GM18858 (cell line): ENCODE measurements around the gene SCNM1.
"Not testable (repeated sequence)": the region's sequence is repeated elsewhere in the genome, so short reads cannot be mapped to it uniquely, and the experiment has no call there.

Experiments
- ATAC-seq: cut with Tn5 transposase; IDR thresholded peaks from one replicate; pipeline ENCODE4 v1.9.1; 2021; ENCODE audit not compliant: unreplicated experiment

Gene SCNM1

DNA sequence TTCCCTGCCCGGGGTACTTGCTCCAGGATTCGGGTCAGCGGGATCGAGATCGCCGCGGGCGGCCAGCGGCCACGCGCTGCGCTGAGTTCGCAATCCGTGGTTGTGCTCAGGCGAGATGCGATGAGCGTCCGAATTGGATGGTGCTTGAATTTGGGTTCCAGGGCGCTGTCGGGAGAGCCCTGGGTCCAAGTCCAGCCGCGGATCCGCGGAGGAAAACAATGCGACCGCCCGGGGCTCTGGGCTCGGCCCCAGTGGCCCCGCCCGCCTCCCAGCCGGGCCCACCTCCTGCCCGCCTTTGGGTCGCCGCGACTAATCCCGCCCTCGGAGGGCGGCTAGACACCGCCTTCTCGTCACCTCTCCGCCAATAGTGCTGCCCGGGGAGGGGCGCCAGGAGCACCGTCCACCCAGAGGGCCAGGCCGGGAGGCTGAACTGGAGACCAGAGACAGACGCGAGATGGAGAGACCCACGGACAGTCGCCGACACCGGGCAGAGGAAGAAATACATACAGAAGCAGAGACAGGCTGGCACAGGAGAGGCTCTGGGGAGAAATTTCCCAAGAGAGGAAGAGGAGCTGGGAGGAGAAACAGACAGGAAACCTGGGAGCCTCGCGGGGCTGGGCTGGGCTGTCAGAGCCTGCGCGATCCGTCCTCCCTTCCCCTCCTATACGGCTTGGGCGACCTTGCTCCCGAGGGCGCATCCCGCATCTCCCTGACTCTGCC lies 19.4 kb upstream of the SCNM1 start, which contains the start of gene SEMA6C:
Gene SEMA6C, minus strand, starts transcription at position 220 of the 720 bp plus-strand sequence. CDS start 4,010 bp downstream, outside the sequence.
- ATAC-seq, result peak; percentile 81

DNA sequence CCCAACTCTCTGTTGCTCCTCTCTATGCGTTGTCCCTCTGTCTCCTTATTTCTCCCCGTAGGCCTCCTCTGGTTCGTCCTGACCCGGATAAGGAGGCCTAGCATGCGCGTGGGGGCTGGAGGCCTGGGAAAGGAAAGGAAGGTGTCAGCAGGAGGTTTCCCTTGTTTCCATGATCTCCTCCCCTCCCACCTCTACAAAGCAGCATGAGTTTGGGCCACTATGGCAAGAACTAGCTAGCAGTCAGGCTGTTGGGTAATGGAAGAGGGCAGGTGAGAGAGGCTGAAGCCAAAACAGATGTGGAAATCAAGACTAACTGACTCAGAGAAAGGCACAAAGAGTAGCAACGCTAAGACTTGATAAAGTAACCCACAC lies 18.8 kb upstream of the SCNM1 start:
- ATAC-seq, result no peak

DNA sequence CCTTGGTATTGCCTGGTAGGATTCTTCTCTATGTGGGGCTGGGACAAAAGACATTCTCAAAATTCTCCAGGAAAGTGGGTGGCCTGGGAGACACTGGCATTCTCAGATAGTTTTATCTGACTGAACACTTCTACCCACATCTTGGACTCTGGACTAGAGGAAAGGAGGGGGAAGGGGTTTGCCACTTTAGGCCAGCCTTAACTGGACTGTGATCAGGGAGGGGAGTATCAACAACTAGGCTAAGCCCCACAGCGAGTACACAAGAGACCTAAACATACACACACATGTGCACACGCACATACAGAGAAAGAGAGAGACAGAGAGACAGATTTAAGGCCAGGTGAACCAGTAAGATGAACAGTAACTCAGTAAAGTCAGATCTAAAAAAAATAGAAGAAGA lies 18.3 kb upstream of the SCNM1 start:
- ATAC-seq, result no peak

DNA sequence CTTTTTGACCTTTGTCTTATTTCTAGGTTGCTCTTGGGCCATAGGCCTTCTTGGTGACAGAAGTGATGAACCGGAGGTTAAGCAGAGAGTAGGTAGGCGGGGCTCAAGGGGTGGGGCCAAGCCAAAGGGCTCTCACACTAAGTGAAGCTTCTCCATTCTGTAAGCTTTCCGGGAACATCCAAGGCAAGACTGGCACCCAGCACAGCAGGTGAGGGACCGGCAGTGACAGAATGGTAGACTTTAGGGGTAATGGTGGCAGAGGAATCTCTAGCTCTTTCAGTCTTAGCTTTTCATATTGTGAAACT lies 9.5 kb upstream of the SCNM1 start, which contains the start of gene TNFAIP8L2:
Gene TNFAIP8L2, plus strand, starts transcription at position 135 of the 305 bp plus-strand sequence. CDS start 2,049 bp downstream, outside the sequence.
- ATAC-seq, result no peak

DNA sequence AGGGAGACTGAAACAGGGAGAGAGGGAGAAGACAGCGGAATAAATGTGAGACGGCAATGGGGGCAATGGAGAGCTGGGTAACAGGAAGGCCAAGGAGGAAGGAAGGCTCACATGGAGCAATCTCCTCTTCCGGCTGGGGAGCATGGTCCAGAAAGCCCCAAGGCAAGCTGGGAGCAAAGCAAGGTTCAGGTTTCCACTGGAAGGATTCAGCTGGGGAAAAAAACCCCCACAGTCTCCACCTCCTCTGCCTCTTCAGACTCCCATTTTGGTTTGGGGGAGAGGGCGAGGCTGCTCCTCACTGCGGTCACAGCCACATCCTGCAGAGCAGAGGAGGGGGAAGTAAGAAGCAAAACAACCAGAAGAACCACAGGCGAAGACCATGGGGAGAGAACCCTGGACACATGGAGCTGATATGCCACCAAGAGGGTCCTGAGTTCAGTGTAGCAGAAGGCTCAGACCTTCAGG lies 8.8 kb upstream of the SCNM1 start:
- no peak for ATAC-seq

DNA sequence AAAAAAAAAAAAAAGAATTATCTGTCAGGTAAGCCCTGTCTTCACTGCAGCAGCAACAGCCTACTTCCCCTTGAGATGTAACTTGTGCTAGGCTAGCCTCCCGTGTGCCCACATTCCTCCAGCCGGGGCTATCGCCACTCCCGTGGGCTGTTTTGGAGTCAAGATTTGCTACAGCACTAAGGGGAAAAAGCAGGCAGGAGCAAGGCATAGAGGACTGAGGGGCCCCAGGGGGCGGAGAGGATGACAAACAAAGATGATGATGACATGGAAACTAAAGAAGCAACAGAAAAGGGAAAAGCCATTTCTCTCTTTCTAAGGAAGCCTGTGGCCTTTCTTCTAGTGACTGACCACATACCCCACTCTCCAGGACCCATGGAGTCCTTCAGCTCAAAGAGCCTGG lies 7.6 kb upstream of the SCNM1 start:
- no peak for ATAC-seq

DNA sequence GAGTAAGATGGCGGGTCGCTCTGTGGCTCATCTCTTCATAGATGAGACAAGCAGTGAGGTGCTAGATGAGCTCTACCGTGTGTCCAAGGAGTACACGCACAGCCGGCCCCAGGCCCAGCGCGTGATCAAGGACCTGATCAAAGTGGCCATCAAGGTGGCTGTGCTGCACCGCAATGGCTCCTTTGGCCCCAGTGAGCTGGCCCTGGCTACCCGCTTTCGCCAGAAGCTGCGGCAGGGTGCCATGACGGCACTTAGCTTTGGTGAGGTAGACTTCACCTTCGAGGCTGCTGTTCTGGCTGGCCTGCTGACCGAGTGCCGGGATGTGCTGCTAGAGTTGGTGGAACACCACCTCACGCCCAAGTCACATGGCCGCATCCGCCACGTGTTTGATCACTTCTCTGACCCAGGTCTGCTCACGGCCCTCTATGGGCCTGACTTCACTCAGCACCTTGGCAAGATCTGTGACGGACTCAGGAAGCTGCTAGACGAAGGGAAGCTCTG lies 7.1 kb upstream of the SCNM1 start:
- no peak for ATAC-seq

DNA sequence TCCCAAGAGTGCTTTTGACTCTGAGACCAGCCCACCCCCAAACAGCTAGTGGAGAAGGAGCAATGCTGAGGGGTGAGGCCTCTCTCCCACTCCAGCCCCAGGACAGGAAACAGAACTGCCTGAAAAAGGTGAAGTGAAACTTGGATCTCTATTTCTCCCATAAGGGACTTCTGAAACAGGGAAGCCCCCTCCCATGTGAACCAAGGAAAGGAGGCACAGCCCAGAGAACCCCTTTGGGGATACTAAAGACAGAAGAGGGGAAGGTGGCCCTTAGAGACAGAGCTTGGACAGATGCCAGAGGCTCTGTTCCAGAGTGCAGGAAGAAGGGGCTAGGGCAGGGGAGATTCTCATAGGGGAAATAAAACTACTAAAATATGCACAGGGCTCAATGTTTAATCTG lies 6.6 kb upstream of the SCNM1 start:
- no peak for ATAC-seq

DNA sequence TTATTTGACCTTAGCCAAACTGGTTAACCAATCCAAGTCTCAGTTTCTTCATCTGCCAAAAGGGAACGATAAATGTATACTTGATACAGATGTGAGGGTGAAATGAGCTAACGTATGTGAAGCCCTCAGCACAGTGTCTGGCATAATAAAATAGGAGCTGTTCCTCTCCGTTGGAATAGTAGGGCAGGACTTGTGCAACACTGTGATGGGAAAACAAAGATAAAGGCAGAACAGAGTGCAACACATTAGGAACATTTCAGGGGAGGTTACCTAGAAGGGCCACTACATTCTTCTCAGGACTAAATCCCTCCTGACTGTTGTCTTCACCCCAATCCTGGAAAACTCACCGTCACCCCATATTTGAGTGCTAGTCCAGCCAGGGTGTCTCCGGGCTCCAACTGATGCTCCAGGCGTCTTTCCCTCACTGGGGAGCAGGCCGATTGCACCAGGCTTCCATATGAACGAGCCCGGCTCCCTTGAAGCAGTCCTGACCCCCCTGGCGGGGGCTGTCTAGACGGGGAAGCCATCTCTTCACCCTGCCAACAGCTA lies 1.1 kb upstream of the SCNM1 start:
- ATAC-seq, result no peak

DNA sequence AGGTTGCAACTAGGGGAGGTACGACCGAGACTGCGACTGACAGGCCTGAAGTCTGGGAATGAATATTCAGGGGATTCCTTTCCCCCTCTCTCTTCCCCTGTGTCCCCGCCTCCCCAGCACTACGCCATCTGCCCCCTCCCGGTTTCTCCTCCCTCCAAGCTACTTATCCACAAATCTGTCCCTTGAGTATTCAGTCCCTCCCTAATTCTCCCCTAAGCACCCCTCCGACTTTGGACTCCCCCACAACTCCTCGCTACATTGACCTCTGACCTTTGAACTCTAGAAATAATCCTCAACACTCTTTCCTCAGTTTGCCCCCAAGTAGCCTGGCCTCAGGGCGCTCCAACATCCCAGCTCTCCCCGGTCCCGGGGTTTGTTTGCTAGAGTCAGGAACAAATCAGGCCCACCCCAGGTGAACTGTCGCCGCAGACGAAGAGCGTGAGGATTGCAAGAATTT lies 635 bp upstream of the SCNM1 start:
- no peak for ATAC-seq

DNA sequence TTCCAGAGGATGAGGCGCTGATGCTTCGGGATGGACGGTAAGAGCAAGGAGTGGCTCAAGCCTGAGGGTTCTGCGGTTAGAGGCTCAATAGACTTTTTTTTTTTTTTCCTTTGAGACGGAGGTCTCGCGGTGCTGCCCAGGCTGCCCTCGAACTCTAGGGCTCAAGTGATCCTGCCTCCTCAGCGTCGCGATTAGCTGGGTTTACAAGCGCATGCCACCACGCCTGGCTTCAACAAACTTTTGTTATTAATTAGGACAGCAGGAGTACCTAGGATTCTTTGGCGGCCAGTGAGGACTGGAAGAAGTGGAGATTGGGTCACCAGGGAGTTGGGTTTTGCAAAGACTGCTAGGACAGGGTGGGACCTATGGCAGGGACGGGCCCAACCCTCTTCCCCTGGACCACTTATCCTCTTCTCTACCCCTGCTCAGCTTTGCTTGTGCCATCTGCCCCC lies 587 bp downstream of the SCNM1 start:
- ATAC-seq, result no peak

DNA sequence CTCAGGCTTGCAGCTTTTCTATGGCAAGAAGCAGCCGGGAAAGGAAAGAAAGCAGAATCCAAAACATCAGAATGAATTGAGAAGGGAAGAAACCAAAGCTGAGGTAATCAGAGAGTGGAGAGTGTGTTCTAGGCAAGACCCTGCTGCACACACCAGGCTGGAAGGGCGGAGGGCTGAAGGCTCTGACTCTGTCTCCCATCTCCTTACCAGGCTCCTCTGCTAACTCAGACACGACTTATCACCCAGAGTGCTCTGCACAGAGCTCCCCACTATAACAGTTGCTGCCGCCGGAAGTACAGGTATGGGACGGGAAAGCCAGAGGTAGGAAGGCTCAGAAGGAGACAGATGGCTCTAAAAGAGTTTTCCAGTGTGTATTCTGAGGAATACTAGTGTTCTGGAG lies 1.2 kb downstream of the SCNM1 start:
- ATAC-seq, result no peak

DNA sequence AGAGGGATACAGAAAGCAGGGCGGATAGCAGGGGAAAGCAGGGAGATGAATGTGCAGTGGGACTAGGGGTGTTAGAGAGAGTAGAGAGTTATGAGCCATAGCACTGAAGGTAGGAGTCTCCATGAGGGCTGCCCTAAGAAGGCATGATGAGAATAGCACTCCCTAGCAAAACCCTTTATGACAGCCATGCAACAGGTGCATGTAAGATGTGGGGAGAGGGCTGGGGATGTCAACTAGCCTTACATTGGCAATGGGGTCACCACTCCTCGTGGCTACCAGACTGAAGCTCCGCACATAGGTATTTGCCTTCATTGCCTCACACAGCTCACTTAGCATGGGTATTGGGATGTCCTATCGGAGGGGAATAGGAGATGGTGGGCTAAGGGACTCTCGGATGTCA lies 5.2 kb downstream of the SCNM1 start:
- ATAC-seq, result no peak

DNA sequence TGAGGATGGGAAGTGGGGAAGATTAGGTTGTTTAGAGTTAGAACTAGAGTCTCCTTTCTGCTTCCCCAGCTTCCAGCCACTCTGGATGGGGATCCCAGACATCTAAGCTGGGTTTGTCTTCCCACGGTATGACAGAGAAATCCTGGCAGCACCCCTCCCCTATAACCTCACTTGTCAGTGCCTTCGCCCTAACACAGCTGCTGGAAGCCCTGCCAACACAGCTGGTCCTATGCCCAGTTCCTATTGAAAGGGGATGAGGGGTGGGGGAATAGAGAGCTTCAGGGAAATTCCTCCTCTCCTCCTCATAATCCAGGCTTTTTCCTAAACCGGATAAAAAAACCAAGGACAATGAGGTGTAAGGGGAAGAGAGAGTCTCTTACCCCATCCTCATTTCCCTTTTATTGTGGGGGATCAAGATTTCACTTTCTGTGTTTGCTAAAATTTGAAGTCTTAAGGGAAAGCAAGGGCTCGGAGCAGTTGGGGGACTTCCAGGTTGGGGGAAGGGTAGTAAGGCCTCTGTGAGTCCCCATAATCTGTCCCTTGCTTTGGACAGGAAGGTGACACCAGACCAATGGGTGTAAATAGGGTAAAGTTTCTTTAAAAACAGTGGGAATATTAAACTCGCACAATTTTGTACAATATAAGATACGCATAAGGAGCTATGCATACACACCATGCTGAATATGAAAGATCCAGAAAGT lies 9.2 kb downstream of the SCNM1 start:
- no peak for ATAC-seq

DNA sequence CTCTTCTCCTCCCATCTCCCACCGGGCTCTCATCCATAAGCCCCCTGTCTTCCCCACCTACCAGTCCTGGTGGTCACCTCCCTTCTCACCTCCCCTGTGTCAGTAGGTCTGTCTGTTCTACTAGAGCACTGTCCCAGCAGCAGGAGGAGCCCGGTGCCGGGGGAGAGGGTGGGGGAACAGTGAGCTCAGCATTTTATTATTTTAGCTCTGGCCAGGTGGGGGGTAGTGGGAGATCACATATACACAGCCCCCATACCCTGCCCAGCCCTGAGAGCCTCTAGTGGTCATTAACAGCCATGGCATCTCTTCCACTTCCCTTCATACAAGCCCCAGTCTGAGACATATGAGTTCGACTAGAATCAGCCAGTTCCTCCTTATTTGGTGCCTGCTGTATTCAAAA lies 9.9 kb downstream of the SCNM1 start, which contains the start of gene TMOD4:
Gene TMOD4, minus strand, starts transcription at position 119 of the 400 bp plus-strand sequence. CDS start 1,106 bp downstream, outside the sequence.
- ATAC-seq, result no peak

DNA sequence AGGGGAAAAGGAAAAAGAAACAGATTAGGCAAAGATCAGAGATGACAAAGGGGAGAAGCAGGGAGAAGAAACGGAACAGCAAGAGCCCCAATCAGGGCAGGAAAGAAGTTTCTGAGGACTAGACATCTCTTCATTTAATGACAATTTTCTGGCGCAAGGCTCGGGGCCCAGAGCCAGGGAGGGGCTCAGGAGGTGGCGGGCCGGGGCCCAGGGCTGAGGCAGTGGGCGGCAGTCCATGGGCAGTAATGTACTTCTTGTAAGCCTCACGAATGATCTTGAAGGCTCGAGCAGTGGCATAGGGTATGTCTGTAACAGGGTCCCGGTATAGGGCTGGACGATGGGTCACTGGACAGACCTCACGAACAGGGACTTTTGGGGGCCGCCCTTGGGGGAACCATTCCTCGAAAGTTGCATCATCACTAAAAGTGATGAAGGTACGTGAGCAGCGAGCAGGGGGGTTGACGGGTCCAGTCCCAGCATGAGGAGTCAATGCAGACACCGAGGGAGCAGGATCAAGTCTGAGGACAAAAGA lies 10.6 kb downstream of the SCNM1 start:
- ATAC-seq, result no peak

DNA sequence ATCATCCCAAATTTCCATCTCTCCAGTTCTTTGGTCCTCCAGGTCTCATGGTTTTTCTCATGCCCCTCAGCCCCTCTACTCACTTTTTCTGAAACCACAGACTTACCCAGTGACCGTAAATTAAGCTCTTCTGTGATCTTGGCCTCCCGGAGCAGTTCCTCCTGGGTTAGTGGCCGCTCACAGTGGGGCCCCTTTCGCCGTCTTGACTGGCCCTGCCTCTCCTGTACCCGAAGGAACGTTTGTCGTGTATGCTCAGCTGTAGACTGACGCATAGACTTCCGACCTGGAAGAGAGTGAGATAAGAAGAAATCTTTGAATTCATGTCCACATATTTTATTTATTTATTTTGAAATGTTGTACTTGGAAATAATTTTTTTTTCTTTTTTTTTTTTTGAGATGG lies 18.3 kb downstream of the SCNM1 start:
- ATAC-seq, result no peak

DNA sequence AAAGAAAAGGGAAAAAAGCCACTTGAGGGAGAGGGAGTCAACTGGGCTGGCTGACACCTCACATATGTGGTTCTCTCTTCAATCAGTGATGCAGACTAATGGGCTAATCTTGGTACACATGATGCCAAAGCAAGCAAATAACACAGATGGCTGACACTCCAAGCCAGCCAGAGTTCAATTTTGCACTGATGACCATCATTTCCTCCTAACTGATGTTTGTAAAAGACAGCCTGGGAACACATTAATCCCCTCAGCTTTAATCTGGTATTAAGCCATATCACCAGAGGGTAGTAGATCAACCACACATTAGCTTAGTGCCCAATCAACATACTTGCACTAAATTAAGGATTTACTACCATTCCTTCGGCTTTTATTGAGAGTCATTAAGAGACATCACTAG lies 21.3 kb downstream of the SCNM1 start:
- ATAC-seq, result no peak

DNA sequence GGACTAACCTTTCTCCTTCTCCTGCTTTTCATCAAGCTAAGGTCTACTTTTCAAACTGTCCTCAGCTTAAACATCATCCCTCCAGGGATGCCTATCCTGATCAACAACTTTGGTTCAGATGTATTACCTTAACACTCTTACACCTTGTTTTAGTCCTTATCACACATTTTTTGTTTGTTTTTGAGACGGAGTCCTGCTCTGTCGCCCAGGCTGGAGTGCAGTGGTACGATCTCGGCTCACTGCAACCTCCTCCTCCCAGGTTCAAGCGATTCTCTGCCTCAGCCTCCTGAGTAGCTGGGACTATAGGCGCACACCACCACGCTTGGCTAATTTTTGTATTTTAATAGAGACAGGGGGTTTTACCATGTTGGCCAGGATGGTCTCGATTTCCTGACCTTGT lies 22.7 kb downstream of the SCNM1 start:
- not testable (repeated sequence) for ATAC-seq

DNA sequence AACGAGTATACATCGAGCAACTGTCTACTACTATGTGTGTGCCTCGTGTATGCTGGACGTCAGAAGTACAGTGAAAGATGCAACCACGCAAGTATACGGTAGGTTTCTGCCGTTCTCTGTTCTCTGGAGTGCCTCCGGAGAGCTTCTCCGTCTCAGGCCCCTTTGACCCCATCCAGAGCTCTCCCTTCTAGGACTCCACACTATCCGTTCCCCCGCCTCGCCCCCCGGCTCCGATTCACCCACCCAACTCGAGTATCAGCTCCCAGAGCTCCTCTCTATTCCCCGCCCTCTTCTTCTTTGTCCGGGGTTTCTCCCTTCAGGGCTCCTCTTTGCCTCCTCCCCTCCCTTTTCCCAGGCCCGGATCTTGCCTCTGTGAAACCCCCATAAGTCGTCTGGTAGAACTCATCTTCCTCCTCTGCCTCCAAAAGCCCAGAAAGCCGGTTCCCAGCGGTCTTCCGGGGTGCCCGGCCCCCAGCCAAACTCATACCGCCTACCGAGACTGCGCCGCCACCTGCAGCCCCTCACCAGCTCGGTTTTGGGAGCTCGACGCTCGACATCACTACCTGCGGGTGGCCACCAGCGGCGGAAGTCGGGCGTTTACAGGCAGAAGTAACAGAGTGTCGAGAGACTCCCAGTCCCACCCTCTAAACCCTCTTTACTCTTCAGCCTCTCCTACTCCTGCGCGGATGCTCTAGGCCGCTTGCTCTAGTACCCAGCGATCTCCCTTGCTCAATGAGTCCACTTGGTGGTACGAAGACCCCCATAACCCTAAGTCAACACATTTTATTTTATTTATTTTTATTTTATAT lies 23.9 kb downstream of the SCNM1 start, which contains the start of gene VPS72:
Gene VPS72, minus strand, starts transcription at position 561 of the 809 bp plus-strand sequence. Its CDS starts 76 bp downstream, at position 485.
- ATAC-seq, result peak; percentile 65
